B cell (primary cell): ENCODE data around the gene AMACR. TPM values are rescaled to one million over a fixed set of nuclear protein-coding genes. Genes with fewer than 3 reads are reported as not detected.

Experiments used
- ATAC-seq: fragments of 200-7000 bp; cut with Tn5 transposase; one replicate; pipeline ENCODE4 v1.10.0; 2021; ENCODE audit warnings: low read depth, mild to moderate bottlenecking, moderate number of reproducible peaks, moderate library complexity
- CTCF ChIA-PET: fragments of 350-600 bp; sonication (Branson Sonifier 250); formaldehyde crosslinking; loops from one replicate; lab custom pipeline; 2021; ENCODE audit warnings: antibody characterized with exemption, inconsistent platforms; lab: Charles Lee
- POLR2A ChIA-PET: fragments of 350-600 bp; sonication (Branson Sonifier 250); formaldehyde crosslinking; loops from one replicate; lab custom pipeline; 2021; ENCODE audit warnings: antibody characterized with exemption; lab: Charles Lee
- DNase-seq: peaks from one replicate; pipeline ENCODE4 v3.0.0; 2013
- H2AFZ ChIP-seq: 2 replicates; pipeline ENCODE4 v1.6.1; 2012; ENCODE audit warnings: mild to moderate bottlenecking, low read depth, low read length; ENCODE audit not compliant: insufficient read depth, poor library complexity, severe bottlenecking
- H3K27ac ChIP-seq, 2 donors: 1 replicate in 1 of 2; 2 replicates in 1 of 2; pipeline ENCODE4 v1.5.1; 2012 to 2013; ENCODE audit warnings: low read length in 2 of 2, mild to moderate bottlenecking in 2 of 2, moderate library complexity in 1 of 2
- H3K27me3 ChIP-seq, 4 experiments: fragments of 200-600 bp in 1 of 4; sonication (generic) in 1 of 4; replicated peaks in 1 of 4; 1 replicate in 2 of 4; 2 replicates in 2 of 4; pipeline versions ENCODE4 v1.6.1 to v1.7.0; 2013 to 2016; ENCODE audit warnings: low read length in 3 of 4, mild to moderate bottlenecking in 2 of 4, mixed read lengths in 1 of 4, moderate library complexity in 1 of 4; ENCODE audit not compliant: insufficient read depth in 4 of 4, control insufficient read depth in 3 of 4; ENCODE audit errors: control extremely low read depth in 1 of 4
- H3K36me3 ChIP-seq, 2 experiments: replicated peaks in 1 of 2; 1 replicate in 1 of 2; 2 replicates in 1 of 2; pipeline versions ENCODE4 v1.6.1 to v1.7.1; 2013; ENCODE audit warnings: low read length in 1 of 2; ENCODE audit not compliant: insufficient read depth in 2 of 2, control insufficient read depth in 1 of 2; ENCODE audit errors: control extremely low read depth in 1 of 2, extremely low read depth in 1 of 2
- H3K4me1 ChIP-seq, 2 donors: fragments of 200-600 bp in 1 of 2; sonication (generic) in 1 of 2; 1 replicate in 1 of 2; 2 replicates in 1 of 2; pipeline versions ENCODE4 v1.5.1 to v1.6.1; 2013 to 2017; ENCODE audit warnings: low read length in 2 of 2; ENCODE audit not compliant: control insufficient read depth in 2 of 2, insufficient read depth in 2 of 2
- H3K4me2 ChIP-seq: replicated peaks from 2 replicates; pipeline ENCODE3; 2012; ENCODE audit warnings: mild to moderate bottlenecking, low read depth, low read length; ENCODE audit not compliant: poor library complexity, severe bottlenecking
- H3K4me3 ChIP-seq, 5 experiments: fragments of 200-600 bp in 1 of 5; sonication (generic) in 1 of 5; 1 replicate in 3 of 5; 2 replicates in 2 of 5; pipeline versions ENCODE4 v1.5.1 to v1.7.0; 2011 to 2016; ENCODE audit warnings: low read length in 4 of 5, mild to moderate bottlenecking in 4 of 5, low read depth in 2 of 5, control low read depth in 1 of 5, moderate library complexity in 1 of 5; ENCODE audit not compliant: insufficient read depth in 1 of 5; ENCODE audit errors: control extremely low read depth in 1 of 5, extremely low read depth in 1 of 5
- H3K79me2 ChIP-seq: fragments of 200-600 bp; sonication (generic); one replicate; pipeline ENCODE4 v1.6.0; 2016; ENCODE audit warnings: low read length; ENCODE audit not compliant: control insufficient read depth, insufficient read depth
- H3K9ac ChIP-seq: fragments of 200-600 bp; sonication (generic); 2 replicates; pipeline ENCODE4 v1.6.1; 2017; ENCODE audit warnings: mild to moderate bottlenecking, low read length, moderate library complexity
- H3K9me3 ChIP-seq, 3 donors: one replicate each; pipeline versions ENCODE4 v1.6.1 to v1.7.1; 2013; ENCODE audit warnings: low read length in 2 of 3; ENCODE audit not compliant: control insufficient read depth in 2 of 3, insufficient read depth in 1 of 3; ENCODE audit errors: control extremely low read depth in 1 of 3
- H4K20me1 ChIP-seq: 2 replicates; pipeline ENCODE4 v1.6.0; 2012; ENCODE audit warnings: mild to moderate bottlenecking, low read length; ENCODE audit not compliant: insufficient read depth, control insufficient read depth, poor library complexity, severe bottlenecking
- H3K27ac Mint-ChIP-seq: one replicate; pipeline ENCODE4 v1.8.0; 2021; ENCODE audit warnings: mixed read lengths
- H3K27me3 Mint-ChIP-seq: one replicate; pipeline ENCODE4 v1.8.0; 2021; ENCODE audit warnings: mixed read lengths
- H3K4me1 Mint-ChIP-seq: one replicate; pipeline ENCODE4 v1.8.0; 2021; ENCODE audit warnings: mixed read lengths
- H3K4me3 Mint-ChIP-seq: one replicate; pipeline ENCODE4 v1.8.0; 2021; ENCODE audit warnings: mixed read lengths
- H3K9me3 Mint-ChIP-seq: one replicate; pipeline ENCODE4 v1.8.0; 2022; ENCODE audit warnings: mixed read lengths; ENCODE audit not compliant: insufficient read depth
- CTCF ChIP-seq: fragments of 200-600 bp; IDR thresholded peaks from one replicate; pipeline ENCODE4 v1.8.0; 2022; ENCODE audit warnings: antibody characterized with exemption, mild to moderate bottlenecking
- EZH2 ChIP-seq: IDR thresholded peaks from 2 replicates; pipeline ENCODE4 v1.6.1; 2012; ENCODE audit warnings: borderline replicate concordance, low read depth, mild to moderate bottlenecking, moderate library complexity, low read length; ENCODE audit not compliant: insufficient read depth, poor library complexity, severe bottlenecking
- WGBS: methylation state at CpG from one replicate; pipeline ENCODE4 v1.1.5; 2013; ENCODE audit warnings: missing lambda C conversion rate; ENCODE audit not compliant: insufficient coverage; 5-methylcytosine and 5-hydroxymethylcytosine counted together
- intact Hi-C: fragments of 100-400 bp; cut with micrococcal nuclease; formaldehyde crosslinking; loops from one replicate; pipeline ENCODE4 v1.10.0; 2022
- polyA plus RNA-seq: library from polyadenylated mRNA; depleted of rRNA; stranded (reverse); fragments of >200 nt; gene quantifications from 2 replicates; pipeline ENCODE4 v1.2.3, GENCODE V29; 2012
- total RNA-seq, 2 donors: library from RNA; stranded (reverse); fragments of 120-200 nt in 1 of 2; gene quantifications; 1 replicate in 1 of 2; 2 replicates in 1 of 2; pipeline versions ENCODE4 v1.2.3 to v1.2.4, GENCODE V29; 2013 to 2022

The AMACR gene
- total and polyA plus RNA-seq, 2 donors (not counting 1 experiment from before 2014, with no cell fraction given) = 2.6 to 5.8 TPM

GRCh38 chr5:34055667-34056066, 47.8 kb upstream of the AMACR start:
- peaks cover 4 to 18% of the 10 kb centered on the region in 2 experiments for H3K36me3 ChIP-seq
- ChIA-PET CTCF (no interaction called here), POLR2A (no interaction called here)
- H3K79me2 ChIP-seq = no peaks in the 10 kb centered on the region
- intact Hi-C loops = no loop called here
- no peaks in the 10 kb centered on the region for H3K27me3 ChIP-seq
- H3K27me3 Mint-ChIP-seq = no peaks in the 10 kb centered on the region
- H3K4me1 ChIP-seq = no peaks in the 10 kb centered on the region
- ATAC-seq (no peak), DNase-seq (no peak)
- no peak for TF ChIP-seq CTCF
- no peaks in the 10 kb centered on the region for H3K9me3 Mint-ChIP-seq
- H3K9me3 ChIP-seq = no peaks in the 10 kb centered on the region
- no peak overlapping the region for H3K4me3 ChIP-seq
- no peak overlapping the region for H3K27ac Mint-ChIP-seq
- no peak overlapping the region for H3K4me3 Mint-ChIP-seq
- no peak overlapping the region for H3K4me2 ChIP-seq
- H3K27ac ChIP-seq = no peak overlapping the region
- no peaks in the 10 kb centered on the region for H3K4me1 Mint-ChIP-seq
- no peak overlapping the region for H2AFZ ChIP-seq
- 100% methylated on average over 2 of the region's 3 CpGs for WGBS
- H3K9ac ChIP-seq = no peak overlapping the region
- no peaks in the 10 kb centered on the region for H4K20me1 ChIP-seq

GRCh38 chr5:34054400-34054729, 46.5 kb upstream of the AMACR start:
- no CpG with 5 or more reads among the region's 1 CpG for WGBS
- H3K9ac ChIP-seq = no peak overlapping the region
- ATAC-seq (no peak), DNase-seq (no peak)
- TF ChIP-seq EZH2 (no peak), CTCF (no peak)
- ChIA-PET POLR2A (no interaction called here), CTCF (no interaction called here)
- intact Hi-C loops = no loop called here
- Mint-ChIP-seq H3K27ac (no peak overlapping the region), H3K27me3 (no peaks in the 10 kb centered on the region), H3K4me1 (no peaks in the 10 kb centered on the region), H3K9me3 (no peaks in the 10 kb centered on the region), H3K4me3 (no peak overlapping the region)
- H3K36me3 ChIP-seq = peaks cover 4 to 18% of the 10 kb centered on the region in 2 experiments
- no peak overlapping the region for H2AFZ ChIP-seq
- H3K4me3 ChIP-seq = no peak overlapping the region
- H3K27ac ChIP-seq = no peak overlapping the region
- no peak overlapping the region for H3K4me2 ChIP-seq
- no peaks in the 10 kb centered on the region for H3K4me1 ChIP-seq
- no peaks in the 10 kb centered on the region for H4K20me1 ChIP-seq
- H3K9me3 ChIP-seq = no peaks in the 10 kb centered on the region
- H3K27me3 ChIP-seq = no peaks in the 10 kb centered on the region
- no peaks in the 10 kb centered on the region for H3K79me2 ChIP-seq
